ENCODE results near the gene GMDS.

GMDS gene

DNA sequence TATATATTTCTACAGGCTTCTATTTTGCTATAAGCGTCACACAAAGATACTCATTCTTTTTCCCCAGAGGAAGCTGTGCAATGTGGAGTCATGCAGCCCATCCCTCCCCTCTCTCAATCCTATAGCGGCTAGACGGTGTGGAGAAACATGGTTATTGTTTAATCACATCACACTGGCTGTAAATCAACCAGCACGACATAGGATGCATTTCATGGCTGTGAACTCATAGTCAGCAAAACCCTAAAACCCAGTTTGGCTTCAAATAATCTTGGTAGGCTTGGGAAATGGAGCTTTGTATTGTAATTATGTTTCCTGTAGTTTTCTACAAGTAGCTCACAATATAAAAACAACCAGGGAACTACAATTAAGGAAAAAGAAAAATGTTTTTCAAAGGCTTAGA lies 618.9 kb downstream of the GMDS start:
- Histone ChIP-seq H3F3A (ENCODE audit: insufficient read depth, low read length) (no peaks in the 10 kb centered on the region), H3K27me3 (replicated peaks; ENCODE audit: insufficient read depth, low read length) (no peaks in the 10 kb centered on the region), H3K27ac (ENCODE audit: low read length) (no peak overlapping the region), H4K20me1 (ENCODE audit: insufficient read depth, low read length) (no peaks in the 10 kb centered on the region), H3K9ac (ENCODE audit: low read length) (no peak overlapping the region), H3K4me3 (ENCODE audit: low read length) (no peak overlapping the region), H3K79me2 (ENCODE audit: low read length) (no peaks in the 10 kb centered on the region), H3K4me2 (ENCODE audit: low read depth, low read length) (no peak overlapping the region), H3K36me3 (replicated peaks; ENCODE audit: insufficient read depth, low read length) (no peaks in the 10 kb centered on the region), H2AFZ (ENCODE audit: low read length) (no peak overlapping the region), H3K9me3 (replicated peaks; ENCODE audit: insufficient read depth, low read length) (no peaks in the 10 kb centered on the region), H3K9me2 (replicated peaks; ENCODE audit: insufficient read depth, low read length) (no peaks in the 10 kb centered on the region), H3K4me1 (ENCODE audit: low read length) (no peaks in the 10 kb centered on the region)
- TF ChIP-seq EZH2 (optimal IDR thresholded peaks at IDR 0.05; ENCODE audit: low read depth, low read length), result no peak
- TF ChIP-seq, protein P1, sequence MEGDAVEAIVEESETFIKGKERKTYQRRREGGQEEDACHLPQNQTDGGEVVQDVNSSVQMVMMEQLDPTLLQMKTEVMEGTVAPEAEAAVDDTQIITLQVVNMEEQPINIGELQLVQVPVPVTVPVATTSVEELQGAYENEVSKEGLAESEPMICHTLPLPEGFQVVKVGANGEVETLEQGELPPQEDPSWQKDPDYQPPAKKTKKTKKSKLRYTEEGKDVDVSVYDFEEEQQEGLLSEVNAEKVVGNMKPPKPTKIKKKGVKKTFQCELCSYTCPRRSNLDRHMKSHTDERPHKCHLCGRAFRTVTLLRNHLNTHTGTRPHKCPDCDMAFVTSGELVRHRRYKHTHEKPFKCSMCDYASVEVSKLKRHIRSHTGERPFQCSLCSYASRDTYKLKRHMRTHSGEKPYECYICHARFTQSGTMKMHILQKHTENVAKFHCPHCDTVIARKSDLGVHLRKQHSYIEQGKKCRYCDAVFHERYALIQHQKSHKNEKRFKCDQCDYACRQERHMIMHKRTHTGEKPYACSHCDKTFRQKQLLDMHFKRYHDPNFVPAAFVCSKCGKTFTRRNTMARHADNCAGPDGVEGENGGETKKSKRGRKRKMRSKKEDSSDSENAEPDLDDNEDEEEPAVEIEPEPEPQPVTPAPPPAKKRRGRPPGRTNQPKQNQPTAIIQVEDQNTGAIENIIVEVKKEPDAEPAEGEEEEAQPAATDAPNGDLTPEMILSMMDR (IDR thresholded peaks at IDR 0.05; ENCODE audit: low read length), result no peak
- no peak for TF ChIP-seq EZH2phosphoT487 (IDR thresholded peaks at IDR 0.05; ENCODE audit: low read length)
- no peak for DNase-seq

DNA sequence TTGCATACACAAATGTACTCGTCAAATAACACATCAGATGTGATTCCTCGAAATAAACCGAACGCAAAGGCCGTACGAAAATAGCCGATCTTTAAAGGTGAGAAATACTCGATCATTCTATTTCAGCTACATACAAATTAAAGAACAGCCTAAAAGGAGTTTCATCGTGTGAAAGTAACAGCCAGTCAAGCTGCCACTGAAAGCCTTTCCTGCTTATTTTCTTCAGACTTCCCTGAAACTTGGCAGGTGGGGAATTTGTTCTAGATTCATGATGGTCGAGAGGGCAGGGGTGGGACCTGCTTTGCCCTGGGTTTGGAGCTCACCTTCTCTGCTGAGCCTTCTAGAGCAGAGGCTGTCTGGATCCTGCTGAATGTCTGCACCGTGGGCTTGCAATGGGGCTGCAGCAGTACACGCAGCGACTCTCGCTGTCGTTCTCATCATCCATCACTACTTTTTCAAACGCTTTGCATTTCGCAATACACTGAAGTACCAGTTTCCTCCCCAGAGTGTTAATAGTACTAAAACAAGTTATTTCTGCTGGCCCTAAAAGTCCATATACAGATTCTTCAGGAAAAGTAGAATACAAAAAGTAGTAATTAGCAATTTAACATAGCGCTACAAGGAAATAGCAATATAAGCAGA lies 619.5 kb downstream of the GMDS start:
- no peak overlapping the region for H3K4me2 ChIP-seq (ENCODE audit: low read depth, low read length)
- H2AFZ ChIP-seq (ENCODE audit: low read length), result no peak overlapping the region
- no peaks in the 10 kb centered on the region for H3K27me3 ChIP-seq (replicated peaks; ENCODE audit: insufficient read depth, low read length)

GRCh38 chr6:1624851-1625781 lies 620.3 kb downstream of the GMDS start:
- no peak overlapping the region for H3K4me3 ChIP-seq (ENCODE audit: low read length)
- H3K36me3 ChIP-seq (replicated peaks; ENCODE audit: insufficient read depth, low read length), result no peaks in the 10 kb centered on the region
- H2AFZ ChIP-seq (ENCODE audit: low read length), result no peak overlapping the region
- no peak for DNase-seq
- no peak overlapping the region for H3K9ac ChIP-seq (ENCODE audit: low read length)
- no peaks in the 10 kb centered on the region for H3K79me2 ChIP-seq (ENCODE audit: low read length)
- no peaks in the 10 kb centered on the region for H3K4me1 ChIP-seq (ENCODE audit: low read length)
- no peak for TF ChIP-seq EZH2phosphoT487 (IDR thresholded peaks at IDR 0.05; ENCODE audit: low read length)
- TF ChIP-seq, protein P1 (IDR thresholded peaks at IDR 0.05; ENCODE audit: low read length), result no peak
- no peak for TF ChIP-seq EZH2 (optimal IDR thresholded peaks at IDR 0.05; ENCODE audit: low read depth, low read length)
- no peaks in the 10 kb centered on the region for H3K9me2 ChIP-seq (replicated peaks; ENCODE audit: insufficient read depth, low read length)
- no peaks in the 10 kb centered on the region for H4K20me1 ChIP-seq (ENCODE audit: insufficient read depth, low read length)
- no peaks in the 10 kb centered on the region for H3K27me3 ChIP-seq (replicated peaks; ENCODE audit: insufficient read depth, low read length)
- no peak overlapping the region for H3K27ac ChIP-seq (ENCODE audit: low read length)
- H3K4me2 ChIP-seq (ENCODE audit: low read depth, low read length), result no peak overlapping the region
- no peaks in the 10 kb centered on the region for H3K9me3 ChIP-seq (replicated peaks; ENCODE audit: insufficient read depth, low read length)
- H3F3A ChIP-seq (ENCODE audit: insufficient read depth, low read length), result no peaks in the 10 kb centered on the region

More for the DNA sequence above, 619.5 kb downstream of the GMDS start:
- no peak for DNase-seq
- H3K79me2 ChIP-seq (ENCODE audit: low read length), result no peaks in the 10 kb centered on the region
- H3F3A ChIP-seq (ENCODE audit: insufficient read depth, low read length), result no peaks in the 10 kb centered on the region
- H3K4me1 ChIP-seq (ENCODE audit: low read length), result no peaks in the 10 kb centered on the region
- no peaks in the 10 kb centered on the region for H3K36me3 ChIP-seq (replicated peaks; ENCODE audit: insufficient read depth, low read length)
- H3K4me3 ChIP-seq (ENCODE audit: low read length), result no peak overlapping the region
- H3K9ac ChIP-seq (ENCODE audit: low read length), result no peak overlapping the region
- no peak overlapping the region for H3K27ac ChIP-seq (ENCODE audit: low read length)
- no peak for TF ChIP-seq EZH2phosphoT487 (IDR thresholded peaks at IDR 0.05; ENCODE audit: low read length)
- TF ChIP-seq, protein P1 (IDR thresholded peaks at IDR 0.05; ENCODE audit: low read length), result no peak
- TF ChIP-seq EZH2 (optimal IDR thresholded peaks at IDR 0.05; ENCODE audit: low read depth, low read length), result no peak
- H3K9me3 ChIP-seq (replicated peaks; ENCODE audit: insufficient read depth, low read length), result no peaks in the 10 kb centered on the region
- H3K9me2 ChIP-seq (replicated peaks; ENCODE audit: insufficient read depth, low read length), result no peaks in the 10 kb centered on the region
- no peaks in the 10 kb centered on the region for H4K20me1 ChIP-seq (ENCODE audit: insufficient read depth, low read length)
